C4-2B (cell line): Measurements from ENCODE around the gene BTBD19.

ENCODE experiments used
- H3K27ac ChIP-seq: fragments of 450-650 bp; 2 replicates; pipeline ENCODE4 v1.5.1; 2017
- ZFX ChIP-seq: fragments of 450-650 bp; IDR thresholded peaks from 2 replicates; pipeline ENCODE4 v1.6.1; 2017
- TF ChIP-seq, protein P1 (sequence below): fragments of 450-650 bp; conservative IDR thresholded peaks from 2 replicates; pipeline ENCODE4 v1.5.1; 2017; ENCODE audit warnings: mild to moderate bottlenecking

BTBD19 gene

GRCh38 chr1:44817307-44817706 lies 9.0 kb downstream of the BTBD19 start:
- no peak overlapping the region for H3K27ac ChIP-seq
- TF ChIP-seq ZFX, result no peak
- TF ChIP-seq, protein P1, sequence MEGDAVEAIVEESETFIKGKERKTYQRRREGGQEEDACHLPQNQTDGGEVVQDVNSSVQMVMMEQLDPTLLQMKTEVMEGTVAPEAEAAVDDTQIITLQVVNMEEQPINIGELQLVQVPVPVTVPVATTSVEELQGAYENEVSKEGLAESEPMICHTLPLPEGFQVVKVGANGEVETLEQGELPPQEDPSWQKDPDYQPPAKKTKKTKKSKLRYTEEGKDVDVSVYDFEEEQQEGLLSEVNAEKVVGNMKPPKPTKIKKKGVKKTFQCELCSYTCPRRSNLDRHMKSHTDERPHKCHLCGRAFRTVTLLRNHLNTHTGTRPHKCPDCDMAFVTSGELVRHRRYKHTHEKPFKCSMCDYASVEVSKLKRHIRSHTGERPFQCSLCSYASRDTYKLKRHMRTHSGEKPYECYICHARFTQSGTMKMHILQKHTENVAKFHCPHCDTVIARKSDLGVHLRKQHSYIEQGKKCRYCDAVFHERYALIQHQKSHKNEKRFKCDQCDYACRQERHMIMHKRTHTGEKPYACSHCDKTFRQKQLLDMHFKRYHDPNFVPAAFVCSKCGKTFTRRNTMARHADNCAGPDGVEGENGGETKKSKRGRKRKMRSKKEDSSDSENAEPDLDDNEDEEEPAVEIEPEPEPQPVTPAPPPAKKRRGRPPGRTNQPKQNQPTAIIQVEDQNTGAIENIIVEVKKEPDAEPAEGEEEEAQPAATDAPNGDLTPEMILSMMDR, result no peak

DNA sequence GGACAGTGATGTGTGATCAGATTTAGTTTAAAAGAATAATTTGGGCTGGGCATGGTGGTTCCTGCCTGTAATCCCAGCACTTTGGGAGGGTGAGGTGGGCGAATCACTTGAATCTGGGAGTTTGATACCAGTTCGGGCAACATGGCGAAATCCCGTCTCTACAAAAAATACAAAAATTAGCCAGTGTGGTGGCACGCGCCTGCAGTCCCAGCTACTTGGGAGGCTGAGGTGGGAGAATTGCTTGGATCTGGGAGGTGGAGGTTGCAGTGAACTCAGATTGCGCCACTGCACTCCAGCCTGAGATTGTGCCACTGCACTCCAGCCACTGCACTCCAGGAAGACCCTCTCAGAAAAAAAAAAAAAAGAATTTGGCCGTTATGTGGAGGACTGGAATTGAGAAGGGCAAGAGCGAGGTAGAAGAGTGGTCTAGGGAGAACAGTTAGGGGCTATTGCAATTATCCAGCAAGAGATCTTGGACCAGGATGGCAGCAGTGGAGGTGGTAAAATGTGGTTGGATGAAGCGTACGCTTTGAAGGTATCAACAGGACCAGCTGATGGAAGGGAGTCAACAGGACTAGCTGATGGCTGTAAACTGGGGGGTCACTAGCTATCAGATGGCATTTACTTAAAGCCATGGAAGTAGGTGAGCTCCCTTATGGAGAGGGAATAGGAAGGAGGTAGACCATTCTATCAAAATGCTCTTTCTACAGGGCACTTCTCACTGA lies 9.6 kb downstream of the BTBD19 start:
- H3K27ac ChIP-seq, result no peak overlapping the region
- TF ChIP-seq, protein P1, result no peak
- no peak for TF ChIP-seq ZFX

- H3K27ac ChIP-seq, result peak overlapping the region; percentile 94
- TF ChIP-seq, protein P1, result no peak
- TF ChIP-seq ZFX, result no peak
These were observed 10.9 kb downstream of the BTBD19 start for GRCh38 chr1:44819196-44819607.

DNA sequence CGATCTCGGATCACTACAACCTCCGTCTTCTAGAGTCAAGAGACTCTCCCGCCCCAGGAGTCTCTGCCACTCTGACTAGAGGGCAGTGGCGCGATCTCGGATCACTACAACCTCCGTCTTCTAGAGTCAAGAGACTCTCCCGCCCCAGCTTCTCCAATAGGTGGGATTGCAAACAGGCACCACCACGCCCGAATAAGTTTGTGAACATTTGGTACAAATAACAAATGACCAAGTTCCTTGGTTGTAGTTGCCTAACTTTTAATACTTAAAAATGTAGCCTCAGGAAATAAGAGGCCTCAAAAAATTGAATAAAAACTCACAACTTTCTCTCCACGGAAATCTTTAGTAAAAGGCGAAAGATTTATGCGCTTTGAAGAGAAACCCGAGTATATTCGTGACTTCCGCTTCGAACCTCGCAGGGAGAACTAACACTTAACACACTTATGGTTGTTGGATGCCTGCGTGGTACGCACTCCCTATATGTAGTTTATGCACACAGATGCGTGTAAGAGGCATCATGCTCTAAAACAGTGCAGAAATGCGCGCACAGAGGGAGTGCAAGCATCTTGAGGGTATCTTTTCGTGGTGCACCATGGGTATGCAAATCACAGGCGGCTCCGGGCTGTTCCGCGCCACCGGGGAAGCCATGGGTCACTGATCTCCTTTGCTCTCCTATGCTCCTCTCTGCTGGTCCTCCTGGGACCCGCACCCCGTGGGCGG lies 11.4 kb downstream of the BTBD19 start:
- TF ChIP-seq, protein P1, result no peak
- no peak for TF ChIP-seq ZFX
- H3K27ac ChIP-seq, result peak overlapping the region; percentile 94

- TF ChIP-seq, protein P1, result no peak
- no peak for TF ChIP-seq ZFX
- peak overlapping the region; percentile 94 for H3K27ac ChIP-seq
These were observed 12.3 kb downstream of the BTBD19 start for GRCh38 chr1:44820328-44821239.

- no peak overlapping the region for H3K27ac ChIP-seq
- TF ChIP-seq, protein P1, result no peak
- no peak for TF ChIP-seq ZFX
These were observed 13.0 kb downstream of the BTBD19 start for GRCh38 chr1:44821240-44821715.
